ENCODE data around the gene ISM1. TPM values are rescaled to one million over a fixed set of nuclear protein-coding genes. Genes with fewer than 3 reads are reported as not detected.

Gene ISM1
- total and polyA plus RNA-seq, 2 experiments from 2014 or later: 0.15 to 0.63 TPM

GRCh38 chr20:13285408-13285807 lies 64.3 kb downstream of the ISM1 start (continued):
- TF ChIP-seq ETS1 (IDR thresholded peaks at IDR 0.05) (no peak), REST (IDR thresholded peaks at IDR 0.05; ENCODE audit: unreplicated experiment) (no peak), EZH2 (IDR thresholded peaks at IDR 0.05; ENCODE audit: low read depth, unreplicated experiment) (no peak), STAT1 (IDR thresholded peaks at IDR 0.05; ENCODE audit: unreplicated experiment) (no peak), JUNB (IDR thresholded peaks at IDR 0.05; ENCODE audit: unreplicated experiment) (no peak), ZNF331 (CRISPR knock-in tag; IDR thresholded peaks at IDR 0.05; ENCODE audit: low read depth) (no peak)

- Mint-ChIP-seq H3K4me3 (no peak overlapping the region), H3K9me3 (no peaks in the 10 kb centered on the region), H3K27me3 (ENCODE audit: insufficient read depth, low read depth, poor library complexity) (peaks cover 6% of the 10 kb centered on the region), H3K27ac (no peak overlapping the region), H3K4me1 (peaks cover 6% of the 10 kb centered on the region), H3K36me3 (ENCODE audit: low read depth) (peaks cover 3% of the 10 kb centered on the region; the same call in 2 of the 3 replicates)
- Histone ChIP-seq H3K79me2 (replicated peaks; ENCODE audit: insufficient read depth) (no peaks in the 10 kb centered on the region), H3K4me2 (no peak overlapping the region), H3K9me2 (ENCODE audit: insufficient read depth) (peaks cover 7% of the 10 kb centered on the region), H3K4me3 (no peak overlapping the region), H4K20me1 (replicated peaks; ENCODE audit: insufficient read depth) (no peaks in the 10 kb centered on the region; the same call in 1 of the 2 replicates), H2AFZ (no peak overlapping the region), H3K4me1 (ENCODE audit: insufficient read depth) (no peaks in the 10 kb centered on the region), H3K36me3 (ENCODE audit: insufficient read depth) (no peaks in the 10 kb centered on the region), H3K27me3 (ENCODE audit: insufficient read depth) (no peaks in the 10 kb centered on the region), H3F3A (replicated peaks; ENCODE audit: low read depth) (no peaks in the 10 kb centered on the region), H3K27ac (ENCODE audit: low read depth) (no peak overlapping the region)
- no peak for DNase-seq (ENCODE audit: low spot score)
- no peak for ATAC-seq
- TF ChIP-seq ZNF462 (CRISPR knock-in tag; IDR thresholded peaks at IDR 0.05): no peak
- no peak for TF ChIP-seq ZNF331 (CRISPR knock-in tag; IDR thresholded peaks at IDR 0.05; ENCODE audit: low read depth)
- no peak for TF ChIP-seq EZH2phosphoT487 (IDR thresholded peaks at IDR 0.05; ENCODE audit: unreplicated experiment)
- no peak for TF ChIP-seq ZNF114 (CRISPR knock-in tag; IDR thresholded peaks at IDR 0.05)
- no peak for TF ChIP-seq EZH2 (IDR thresholded peaks at IDR 0.05; ENCODE audit: low read depth, unreplicated experiment)
- no peak for TF ChIP-seq CTCF (conservative IDR thresholded peaks at IDR 0.05; ENCODE audit: low read depth in 2 of 2)
- TF ChIP-seq POLR2AphosphoS5 (IDR thresholded peaks at IDR 0.05; ENCODE audit: low read depth): no peak
- TF ChIP-seq NANOG (IDR thresholded peaks at IDR 0.05; ENCODE audit: borderline replicate concordance): no peak
- TF ChIP-seq JUNB (IDR thresholded peaks at IDR 0.05; ENCODE audit: unreplicated experiment): no peak
Measured at GRCh38 chr20:13286052-13286451, 65.0 kb downstream of the ISM1 start.
